ENCODE data around the gene CFAP46. TPM values are rescaled to one million over a fixed set of nuclear protein-coding genes. Genes with fewer than 3 reads are reported as not detected.

CFAP46 gene
- total and polyA plus RNA-seq, 2 experiments from 2014 or later: 0.20 to 0.22 TPM

DNA sequence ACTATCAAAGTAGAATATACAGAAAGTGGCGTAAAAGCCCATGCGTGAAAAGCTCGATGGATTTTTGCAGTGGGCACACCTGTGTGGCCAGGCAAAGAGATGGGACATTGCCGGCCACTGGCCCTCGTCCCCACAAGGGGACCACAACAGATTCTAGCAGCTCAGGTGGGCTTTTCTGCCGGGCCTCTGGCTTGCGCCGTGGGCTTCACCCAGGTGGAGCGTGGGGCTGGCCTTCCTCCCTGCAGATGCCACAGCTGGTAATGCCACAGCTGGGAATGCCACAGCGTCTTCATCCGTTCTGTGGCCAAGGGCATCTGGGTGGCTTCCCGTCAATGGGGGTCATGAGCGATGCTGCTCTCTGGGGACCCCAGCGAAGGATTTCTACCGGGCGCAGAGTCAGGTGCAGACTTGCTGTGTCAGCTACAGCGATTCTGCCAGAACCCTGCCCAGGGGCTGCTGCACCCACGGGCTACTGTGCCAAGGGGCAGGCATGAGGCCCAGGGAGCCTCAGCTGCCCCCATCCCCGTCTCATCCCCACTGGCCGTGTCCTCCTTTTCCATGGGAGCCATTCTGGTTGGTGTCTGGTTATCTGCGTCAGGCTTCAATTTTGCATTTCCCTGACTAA lies 103.9 kb downstream of the CFAP46 start:
- H3K27ac ChIP-seq: no peak overlapping the region
- no peak for DNase-seq
- whole genome bisulfite sequencing, 2 experiments (ENCODE audit: low coverage in 1 of 2, low lambda C conversion rate in 2 of 2, missing lambda C conversion rate in 2 of 2): 56 to 62% methylated on average over 18 to 20 of the region's 21 CpGs
- no peaks in the 10 kb centered on the region for H3K9me2 ChIP-seq (ENCODE audit: insufficient read depth)
- H3K36me3 ChIP-seq (ENCODE audit: low read depth): no peaks in the 10 kb centered on the region
- H3K79me2 ChIP-seq (ENCODE audit: insufficient read depth): no peaks in the 10 kb centered on the region
- H3F3A ChIP-seq (ENCODE audit: insufficient read depth): no peaks in the 10 kb centered on the region
- in situ Hi-C loops (cut with MboI): no loop called here
- no peak overlapping the region for H3K4me3 ChIP-seq
- H2AFZ ChIP-seq: no peak overlapping the region
- no peaks in the 10 kb centered on the region for H3K9me3 ChIP-seq (ENCODE audit: low read depth)
- no peak overlapping the region for H3K9ac ChIP-seq
- H3K4me2 ChIP-seq (ENCODE audit: unreplicated experiment): no peak overlapping the region
- H4K20me1 ChIP-seq (ENCODE audit: insufficient read depth): no peaks in the 10 kb centered on the region
- TF ChIP-seq EZH2 (IDR thresholded peaks at IDR 0.05; ENCODE audit: insufficient read depth, poor library complexity, severe bottlenecking): no peak
- TF ChIP-seq EZH2phosphoT487 (IDR thresholded peaks at IDR 0.05; ENCODE audit: insufficient read depth, low read depth): no peak
- peaks cover 38% of the 10 kb centered on the region for H3K27me3 ChIP-seq (replicated peaks; ENCODE audit: insufficient read depth)
- no peaks in the 10 kb centered on the region for H3K4me1 ChIP-seq (ENCODE audit: insufficient read depth)

DNA sequence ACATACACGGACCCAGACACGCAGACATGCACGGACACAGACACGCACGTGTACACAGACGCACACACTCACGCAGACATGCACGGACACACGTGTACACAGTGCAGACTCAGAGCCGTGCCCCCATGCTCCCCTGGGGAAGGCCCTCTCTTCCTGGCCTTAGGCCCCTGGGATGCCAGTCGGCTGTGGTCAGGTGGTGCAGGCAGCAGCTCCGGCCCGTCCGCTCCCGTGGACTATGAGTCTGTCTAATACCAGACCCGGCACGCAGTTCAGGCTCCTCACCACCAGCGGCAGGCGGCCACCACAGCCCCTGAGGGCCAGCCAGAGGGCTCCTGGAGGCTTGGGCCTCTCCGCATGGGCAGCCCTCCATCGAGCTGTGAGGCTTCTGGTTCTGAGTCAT lies 104.5 kb downstream of the CFAP46 start:
- Histone ChIP-seq H3K9me3 (ENCODE audit: low read depth) (no peaks in the 10 kb centered on the region), H3K79me2 (ENCODE audit: insufficient read depth) (no peaks in the 10 kb centered on the region), H3K27me3 (replicated peaks; ENCODE audit: insufficient read depth) (peaks cover 43% of the 10 kb centered on the region), H3K9me2 (ENCODE audit: insufficient read depth) (no peaks in the 10 kb centered on the region), H3K4me1 (ENCODE audit: insufficient read depth) (no peaks in the 10 kb centered on the region), H3F3A (ENCODE audit: insufficient read depth) (no peaks in the 10 kb centered on the region), H2AFZ (no peak overlapping the region), H3K9ac (no peak overlapping the region), H3K4me3 (no peak overlapping the region), H3K36me3 (ENCODE audit: low read depth) (no peaks in the 10 kb centered on the region), H4K20me1 (ENCODE audit: insufficient read depth) (no peaks in the 10 kb centered on the region), H3K27ac (no peak overlapping the region), H3K4me2 (ENCODE audit: unreplicated experiment) (no peak overlapping the region)
- no peak for TF ChIP-seq EZH2phosphoT487 (IDR thresholded peaks at IDR 0.05; ENCODE audit: insufficient read depth, low read depth)
- TF ChIP-seq EZH2 (IDR thresholded peaks at IDR 0.05; ENCODE audit: insufficient read depth, poor library complexity, severe bottlenecking): no peak
- DNase-seq: peak; percentile 22
- in situ Hi-C loops (cut with MboI): no loop called here
- WGBS, 2 experiments (ENCODE audit: low coverage in 1 of 2, low lambda C conversion rate in 2 of 2, missing lambda C conversion rate in 2 of 2): 71 to 76% methylated on average over 21 of the region's 21 CpGs

DNA sequence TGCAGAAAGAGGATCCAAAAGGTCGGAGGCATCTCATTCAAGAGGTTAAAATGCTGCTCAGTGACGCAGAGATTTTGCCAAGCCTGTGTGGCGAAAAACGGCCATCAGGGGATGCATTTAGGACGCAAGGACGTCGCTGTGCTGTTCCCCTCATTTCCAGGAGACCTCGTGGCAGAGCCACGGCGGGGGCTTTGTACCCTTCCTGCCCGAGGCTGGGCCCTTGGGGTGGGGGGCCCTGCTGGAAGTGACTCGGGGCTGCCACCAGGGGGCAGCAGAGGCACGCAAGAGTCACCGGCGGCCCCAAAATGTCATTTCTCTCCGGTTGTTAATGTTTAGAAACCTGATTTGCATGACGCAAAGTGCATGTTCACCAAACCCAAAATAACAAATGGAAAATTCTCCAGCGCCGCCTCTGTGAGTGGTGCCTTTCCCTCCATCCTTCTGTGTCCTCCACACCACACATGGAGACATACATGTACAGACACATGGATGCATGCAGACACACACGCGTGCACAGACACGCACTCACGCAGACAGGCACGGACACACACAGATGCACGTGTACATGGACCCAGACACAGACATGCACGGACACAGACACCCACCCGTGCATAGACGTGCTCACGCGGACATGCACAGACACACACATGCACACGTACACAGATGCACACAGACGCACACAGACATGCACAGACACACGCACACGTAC lies 105.4 kb downstream of the CFAP46 start:
- Histone ChIP-seq H3K9me3 (ENCODE audit: low read depth) (no peaks in the 10 kb centered on the region), H3K4me2 (ENCODE audit: unreplicated experiment) (no peak overlapping the region), H3K27ac (no peak overlapping the region), H3K79me2 (ENCODE audit: insufficient read depth) (no peaks in the 10 kb centered on the region), H3K27me3 (replicated peaks; ENCODE audit: insufficient read depth) (peaks cover 49% of the 10 kb centered on the region), H3K36me3 (ENCODE audit: low read depth) (no peaks in the 10 kb centered on the region), H3K4me1 (ENCODE audit: insufficient read depth) (no peaks in the 10 kb centered on the region), H3F3A (ENCODE audit: insufficient read depth) (no peaks in the 10 kb centered on the region), H2AFZ (no peak overlapping the region), H3K9ac (no peak overlapping the region), H3K4me3 (no peak overlapping the region), H4K20me1 (ENCODE audit: insufficient read depth) (no peaks in the 10 kb centered on the region), H3K9me2 (ENCODE audit: insufficient read depth) (no peaks in the 10 kb centered on the region)
- DNase-seq: peak; percentile 68
- in situ Hi-C loops (cut with MboI): no loop called here
- no peak for TF ChIP-seq EZH2phosphoT487 (IDR thresholded peaks at IDR 0.05; ENCODE audit: insufficient read depth, low read depth)
- TF ChIP-seq EZH2 (IDR thresholded peaks at IDR 0.05; ENCODE audit: insufficient read depth, poor library complexity, severe bottlenecking): no peak
- WGBS, 2 experiments (ENCODE audit: low coverage in 1 of 2, low lambda C conversion rate in 2 of 2, missing lambda C conversion rate in 2 of 2): 37 to 38% methylated on average over 31 to 32 of the region's 34 CpGs

DNA sequence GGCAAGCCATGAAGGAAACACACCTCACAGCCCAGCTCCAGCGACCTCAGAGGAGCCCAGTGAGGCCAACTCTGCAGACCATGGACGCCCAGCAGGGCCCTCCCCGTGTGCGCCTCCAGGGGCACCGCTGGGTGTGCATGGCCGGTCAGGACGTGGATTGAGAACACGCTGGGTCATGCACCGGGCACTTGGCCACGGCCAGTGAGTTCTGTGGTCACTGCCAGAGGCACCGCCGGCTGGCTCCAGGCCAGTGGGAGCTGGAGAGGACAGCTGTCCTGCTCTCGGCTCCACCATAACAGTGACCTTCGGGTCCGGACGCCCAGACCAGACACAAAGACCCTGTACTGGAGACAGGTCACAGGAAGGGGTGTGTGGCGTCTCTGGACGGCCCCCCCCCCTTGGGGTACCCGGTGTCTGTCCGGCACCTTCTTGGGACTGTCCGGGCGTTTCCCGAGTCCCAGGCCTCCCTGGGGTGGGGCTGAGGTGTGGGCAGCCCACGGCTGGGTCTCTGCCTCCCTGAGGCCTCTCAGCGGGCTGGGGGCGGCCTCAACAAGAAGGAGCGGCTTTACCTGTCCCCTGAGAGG lies 106.0 kb downstream of the CFAP46 start:
- WGBS, 2 experiments (ENCODE audit: low coverage in 1 of 2, low lambda C conversion rate in 2 of 2, missing lambda C conversion rate in 2 of 2): 55 to 56% methylated on average over 21 to 27 of the region's 27 CpGs
- no peak for DNase-seq
- H2AFZ ChIP-seq: no peak overlapping the region

More for the DNA sequence above, 106.0 kb downstream of the CFAP46 start:
- Histone ChIP-seq H3K9ac (no peak overlapping the region), H3K9me3 (ENCODE audit: low read depth) (no peaks in the 10 kb centered on the region), H4K20me1 (ENCODE audit: insufficient read depth) (no peaks in the 10 kb centered on the region), H3K9me2 (ENCODE audit: insufficient read depth) (no peaks in the 10 kb centered on the region), H3K27ac (no peak overlapping the region), H3K79me2 (ENCODE audit: insufficient read depth) (no peaks in the 10 kb centered on the region), H3F3A (ENCODE audit: insufficient read depth) (no peaks in the 10 kb centered on the region), H3K27me3 (replicated peaks; ENCODE audit: insufficient read depth) (peaks cover 51% of the 10 kb centered on the region), H3K4me3 (no peak overlapping the region), H3K4me1 (ENCODE audit: insufficient read depth) (no peaks in the 10 kb centered on the region), H3K36me3 (ENCODE audit: low read depth) (no peaks in the 10 kb centered on the region), H3K4me2 (ENCODE audit: unreplicated experiment) (no peak overlapping the region)
- in situ Hi-C loops (cut with MboI): no loop called here
- TF ChIP-seq EZH2phosphoT487 (IDR thresholded peaks at IDR 0.05; ENCODE audit: insufficient read depth, low read depth) (no peak), EZH2 (IDR thresholded peaks at IDR 0.05; ENCODE audit: insufficient read depth, poor library complexity, severe bottlenecking) (no peak)

Measured in GM23248 (cell line).